Heart left ventricle (tissue), 16 donors: Measurements from ENCODE around the gene TPST1. TPM values are rescaled to one million over a fixed set of nuclear protein-coding genes. Genes with fewer than 3 reads are reported as not detected.

Source experiments
- ATAC-seq, 4 donors: fragments of 200-7000 bp; cut with Tn5 transposase; one replicate each; pipeline ENCODE4 v1.9.1; 2020 to 2022; ENCODE audit warnings: moderate library complexity in 4 of 4, mild to moderate bottlenecking in 3 of 4, moderate number of reproducible peaks in 1 of 4
- DNase-seq, 5 donors: peaks; one replicate each; pipeline ENCODE4 v3.0.0-alpha.2; 2020
- H3K27ac ChIP-seq, 12 donors: fragments of 200-600 bp; sonication (generic) in 4 of 12; one replicate each; pipeline versions ENCODE4 v1.5.0 to v1.8.0; 2016 to 2022; ENCODE audit warnings: mild to moderate bottlenecking in 2 of 12
- H3K27me3 ChIP-seq, 9 donors: fragments of 200-600 bp; sonication (generic) in 2 of 9; one replicate each; pipeline versions ENCODE4 v1.5.1 to v1.8.0; 2016 to 2022; ENCODE audit warnings: mild to moderate bottlenecking in 3 of 9
- H3K36me3 ChIP-seq, 9 donors: fragments of 200-600 bp; sonication (generic) in 2 of 9; one replicate each; pipeline versions ENCODE4 v1.5.0 to v1.8.0; 2018 to 2022; ENCODE audit warnings: mild to moderate bottlenecking in 2 of 9
- H3K4me1 ChIP-seq, 12 donors: fragments of 200-600 bp; sonication (generic) in 4 of 12; one replicate each; pipeline versions ENCODE4 v1.5.0 to v1.8.0; 2016 to 2022; ENCODE audit warnings: mild to moderate bottlenecking in 3 of 12
- H3K4me3 ChIP-seq, 12 donors: fragments of 200-600 bp; sonication (generic) in 4 of 12; one replicate each; pipeline versions ENCODE4 v1.5.0 to v1.8.0; 2017 to 2022; ENCODE audit warnings: mild to moderate bottlenecking in 9 of 12, moderate library complexity in 4 of 12
- H3K9me3 ChIP-seq, 12 donors: fragments of 200-600 bp; sonication (generic) in 4 of 12; one replicate each; pipeline versions ENCODE4 v1.5.0 to v1.8.0; 2016 to 2022; ENCODE audit warnings: mild to moderate bottlenecking in 1 of 12
- POLR2A ChIP-seq, 2 donors: fragments of 450-650 bp; IDR thresholded peaks; one replicate each; pipeline ENCODE4 v1.6.1; 2017; ENCODE audit warnings: antibody characterized with exemption in 2 of 2, mild to moderate bottlenecking in 2 of 2, moderate library complexity in 2 of 2
- WGBS, 4 donors: extraction: QIAGEN DNeasy Blood & Tissue Kit in 2 of 4; methylation state at CpG; one replicate each; pipeline versions ENCODE4 v1.1.5 to v1.1.7; 2013 to 2018; 5-methylcytosine and 5-hydroxymethylcytosine counted together
- intact Hi-C, 10 donors: fragments of 100-400 bp; cut with DNase I; formaldehyde crosslinking; loops; one replicate each; pipeline versions ENCODE4 v1.11.1 to v1.14.2; 2022
- polyA plus RNA-seq, 2 donors: library from polyadenylated mRNA; stranded (reverse); fragments of 200-250 nt; gene quantifications; one replicate each; pipeline ENCODE4 v1.2.3, GENCODE V29; 2013
- total RNA-seq, 9 donors: library from RNA; depleted of rRNA in 2 of 9; stranded (reverse); fragments of >200 nt in 2 of 9; fragmentation: NEBNext Ultra II Directional in 3 of 9; extraction: Animal tissue kit (Norgen Biotek cat#: 25700) in 3 of 9; gene quantifications; one replicate each; pipeline versions ENCODE4 v1.1.0 to v1.2.4, GENCODE V29; 2016 to 2023
- TF ChIP-seq, protein P1 (sequence below), 12 donors: fragments of 200-600 bp; sonication (generic) in 4 of 12; IDR thresholded peaks; one replicate each; pipeline versions ENCODE4 v1.5.0 to v1.8.0; 2018 to 2022; ENCODE audit warnings: antibody characterized with exemption in 12 of 12, mild to moderate bottlenecking in 5 of 12
- donor health status: ischemic (EF 13 %, LVEDD 7.1; RV severe dilation, severe dysfunction).
- donor health status: healthy with polysubstance abuse.
- donor health status: DM: no; HTN: yes; CAD: no.
- donor health status: DM: no; HTN: no; CAD: no.
- donor health status: ischemic (EF 25% LVEDD 6.9; RV normal size, moderate dysfunction).
- donor health status: ischemic (EF 25% LVEDD 5.7; RV mildly dilated, moderate dysfunction).
- donor health status: healthy.
- donor health status: DM: yes; HTN: yes; CAD: no.
- donor health status: ischemic (EF 35%, LVEDD 5.7; RV mildly dilated, moderate dysfunction).
- donor health status: nonischemic (EF 11% LVEDD 7.7; RV severe dilation, severe dysfunction).
- donor health status: DM: yes; HTN: yes; CAD: no.
- donor health status: PGD.
- donor health status: ischemic (EF 29% LVEDD 5.4; RV normal size, mild dysfunction).
- donor health status: nonischemic (EF 23%, LVEDD 6.1; RV moderate dilation, normal function).

The TPST1 gene
- total and polyA plus RNA-seq, 11 donors: 1.9 to 10.8 (median 5.5) TPM

DNA sequence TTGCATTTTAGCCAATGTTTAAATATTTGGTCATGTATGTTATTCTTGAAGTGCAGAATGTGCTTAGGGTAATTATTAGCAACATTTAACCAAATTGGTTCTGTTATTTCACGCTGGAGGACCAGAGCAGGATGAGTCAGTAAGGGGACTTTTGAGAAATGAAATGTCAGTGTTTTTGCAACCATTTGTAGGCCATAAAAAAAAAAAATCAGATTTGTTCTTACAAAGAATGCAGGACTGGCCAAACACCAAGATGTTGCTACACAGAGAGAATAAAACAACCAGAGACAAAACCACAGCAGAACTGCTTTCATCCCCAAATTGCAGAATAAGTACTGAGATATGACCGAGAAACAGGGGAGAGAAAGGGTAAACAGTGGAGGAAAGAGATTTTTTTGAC lies 62.1 kb downstream of the TPST1 start:
- DNase-seq: no peak
- peak in 3 of 4 donors; percentile 62 to 70 (median 68) for ATAC-seq
- Histone ChIP-seq H3K27me3 (no peaks in the 10 kb centered on the region), H3K9me3 (peaks cover 0 to 34% (median 23%) of the 10 kb centered on the region in 12 donors), H3K4me3 (no peak overlapping the region), H3K27ac (peak overlapping the region in 2 of 12 donors; percentile 18 to 50), H3K4me1 (peaks cover 0 to 19% (median 0%) of the 10 kb centered on the region in 12 donors), H3K36me3 (no peaks in the 10 kb centered on the region)
- TF ChIP-seq POLR2A (IDR thresholded peaks at IDR 0.05): no peak
- TF ChIP-seq, protein P1, sequence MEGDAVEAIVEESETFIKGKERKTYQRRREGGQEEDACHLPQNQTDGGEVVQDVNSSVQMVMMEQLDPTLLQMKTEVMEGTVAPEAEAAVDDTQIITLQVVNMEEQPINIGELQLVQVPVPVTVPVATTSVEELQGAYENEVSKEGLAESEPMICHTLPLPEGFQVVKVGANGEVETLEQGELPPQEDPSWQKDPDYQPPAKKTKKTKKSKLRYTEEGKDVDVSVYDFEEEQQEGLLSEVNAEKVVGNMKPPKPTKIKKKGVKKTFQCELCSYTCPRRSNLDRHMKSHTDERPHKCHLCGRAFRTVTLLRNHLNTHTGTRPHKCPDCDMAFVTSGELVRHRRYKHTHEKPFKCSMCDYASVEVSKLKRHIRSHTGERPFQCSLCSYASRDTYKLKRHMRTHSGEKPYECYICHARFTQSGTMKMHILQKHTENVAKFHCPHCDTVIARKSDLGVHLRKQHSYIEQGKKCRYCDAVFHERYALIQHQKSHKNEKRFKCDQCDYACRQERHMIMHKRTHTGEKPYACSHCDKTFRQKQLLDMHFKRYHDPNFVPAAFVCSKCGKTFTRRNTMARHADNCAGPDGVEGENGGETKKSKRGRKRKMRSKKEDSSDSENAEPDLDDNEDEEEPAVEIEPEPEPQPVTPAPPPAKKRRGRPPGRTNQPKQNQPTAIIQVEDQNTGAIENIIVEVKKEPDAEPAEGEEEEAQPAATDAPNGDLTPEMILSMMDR (IDR thresholded peaks at IDR 0.05): no peak
- intact Hi-C loops: no loop called here
- 77 to 85% (median 81%) methylated on average over 2 of the region's 2 CpGs for WGBS, 4 donors

DNA sequence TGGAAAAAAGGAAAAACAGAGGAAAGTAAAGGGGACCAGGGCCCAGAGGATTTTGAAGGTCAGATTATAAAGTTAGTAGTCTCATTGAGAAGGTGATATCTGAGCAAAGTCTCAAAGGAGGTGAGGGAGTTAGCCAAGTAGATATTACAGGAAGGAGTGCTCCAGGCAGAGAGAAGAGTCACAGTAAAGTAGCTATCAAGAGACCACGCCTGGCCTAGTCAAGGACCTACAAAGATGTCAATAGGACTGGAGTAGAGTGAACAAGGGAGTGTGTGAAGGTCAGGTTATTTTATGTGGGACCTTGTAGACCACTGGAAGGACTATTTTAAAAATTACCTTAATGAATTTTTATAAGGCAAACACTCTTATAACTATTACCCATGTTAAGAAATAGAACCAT lies 64.8 kb downstream of the TPST1 start:
- no peak for TF ChIP-seq POLR2A (IDR thresholded peaks at IDR 0.05)
- TF ChIP-seq, protein P1 (IDR thresholded peaks at IDR 0.05): no peak
- DNase-seq (no peak), ATAC-seq (no peak)
- Histone ChIP-seq H3K27ac (no peak overlapping the region), H3K4me1 (peaks cover 0 to 19% (median 0%) of the 10 kb centered on the region in 12 donors), H3K9me3 (peaks cover 0 to 22% (median 13%) of the 10 kb centered on the region in 12 donors), H3K4me3 (no peak overlapping the region), H3K36me3 (no peaks in the 10 kb centered on the region), H3K27me3 (no peaks in the 10 kb centered on the region)
- WGBS, 4 donors: 93 to 97% (median 95%) methylated on average over 1 of the region's 1 CpG
- intact Hi-C loops: no loop called here

DNA sequence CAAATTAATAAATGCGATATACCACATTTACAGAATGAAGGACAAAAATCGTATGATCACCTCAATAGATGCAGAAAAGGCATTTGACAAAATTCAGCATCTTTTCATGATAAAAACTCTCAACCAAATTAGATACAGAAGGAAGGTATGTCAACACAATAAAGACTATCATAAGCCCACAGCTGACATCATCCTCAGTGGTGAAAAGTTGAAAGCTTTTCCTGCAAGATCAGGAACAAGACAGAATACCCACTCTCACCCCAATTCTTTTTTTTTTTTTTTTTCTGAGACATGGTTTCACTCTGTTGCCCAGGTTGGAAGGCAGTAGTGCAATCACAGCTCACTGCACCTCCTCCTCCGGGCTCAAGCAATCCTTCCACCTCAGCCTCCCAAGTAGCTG lies 67.2 kb downstream of the TPST1 start:
- no peak for TF ChIP-seq POLR2A (IDR thresholded peaks at IDR 0.05)
- TF ChIP-seq, protein P1 (IDR thresholded peaks at IDR 0.05): no peak
- no peak for ATAC-seq
- Histone ChIP-seq H3K9me3 (peaks cover 0 to 4% (median 0%) of the 10 kb centered on the region in 12 donors), H3K4me3 (no peak overlapping the region), H3K27me3 (no peaks in the 10 kb centered on the region), H3K27ac (no peak overlapping the region), H3K36me3 (no peaks in the 10 kb centered on the region), H3K4me1 (peaks cover 0 to 9% (median 0%) of the 10 kb centered on the region in 12 donors)
- no peak for DNase-seq
- whole genome bisulfite sequencing, 4 donors: 93 to 97% (median 95%) methylated on average over 3 of the region's 3 CpGs
- intact Hi-C loops: no loop called here

GRCh38 chr7:66276363-66276762 lies 71.2 kb downstream of the TPST1 start:
- Histone ChIP-seq H3K4me1 (peaks cover 0 to 8% (median 1%) of the 10 kb centered on the region in 12 donors), H3K36me3 (no peaks in the 10 kb centered on the region), H3K27me3 (no peaks in the 10 kb centered on the region), H3K9me3 (peaks cover 0 to 4% (median 0%) of the 10 kb centered on the region in 12 donors), H3K4me3 (no peak overlapping the region), H3K27ac (no peak overlapping the region)
- WGBS, 4 donors: 93 to 100% (median 96%) methylated on average over 3 of the region's 3 CpGs
- DNase-seq (no peak), ATAC-seq (no peak)
- TF ChIP-seq, protein P1 (IDR thresholded peaks at IDR 0.05): no peak
- no peak for TF ChIP-seq POLR2A (IDR thresholded peaks at IDR 0.05)
- intact Hi-C loops: no loop called here
